DMS53 treated with DMSO at 0.1 percent for 48 hours (cell line): ENCODE results near the gene STYXL1.
A peak's percentile ranks its signal among the peaks of the same experiment; 100 is the strongest.
"Not testable (repeated sequence)": the region's sequence is repeated elsewhere in the genome, so short reads cannot be mapped to it uniquely, and the experiment has no call there.

ENCODE experiments used
- DNase-seq: peaks from one replicate; lab custom pipeline; 2025; ENCODE audit not compliant: unreplicated experiment; lab: John Stamatoyannopoulos, UW

STYXL1 gene

DNA sequence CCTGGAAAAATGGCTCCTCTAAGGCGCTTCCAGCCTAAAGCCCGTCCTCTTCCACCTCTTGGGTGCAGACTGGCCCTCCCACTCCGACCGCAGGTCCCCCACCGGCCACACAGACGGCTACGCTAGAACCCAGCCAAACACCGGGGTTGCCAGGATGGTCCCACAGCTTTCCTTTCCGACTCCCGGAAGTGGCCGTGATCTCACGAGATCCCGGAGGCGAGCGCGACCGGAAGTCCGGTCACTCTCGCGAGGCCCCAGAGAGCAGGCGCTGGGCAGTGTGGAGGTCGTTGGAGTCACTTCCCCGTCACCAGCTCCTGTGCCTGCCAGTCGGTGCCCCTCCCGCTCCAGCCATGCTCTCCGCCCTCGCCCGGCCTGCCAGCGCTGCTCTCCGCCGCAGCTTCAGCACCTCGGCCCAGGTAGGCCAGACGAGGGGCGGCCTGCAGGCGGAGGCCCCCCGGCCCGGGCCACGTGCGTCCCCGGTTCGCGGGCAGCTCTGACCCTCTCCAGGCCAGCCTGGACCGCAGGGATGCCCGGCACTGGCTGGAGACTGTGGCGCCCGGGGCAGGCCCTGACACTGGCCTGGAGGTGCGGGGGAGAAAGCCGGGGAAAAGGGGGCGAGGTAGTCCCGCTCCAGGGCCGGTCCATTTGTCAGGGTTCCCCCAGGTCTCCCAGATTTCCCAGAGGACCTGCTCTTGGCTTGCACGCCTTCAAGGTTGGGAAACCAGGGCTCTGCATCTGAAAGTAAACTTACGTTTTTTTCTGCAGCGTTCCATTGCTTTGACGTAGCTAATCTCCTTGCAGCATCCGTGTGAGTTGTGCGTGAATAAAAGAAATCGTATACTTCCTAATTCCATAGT lies at the start of gene STYXL1, which contains the start of gene MDH2:
STYXL1 (minus strand) TSS at position 190 of the 857 bp plus-strand sequence. CDS start 17,477 bp downstream, outside the sequence.
MDH2 (plus strand) TSS at position 296 of the 857 bp plus-strand sequence; CDS start at position 351, 55 bp downstream.
- peak; percentile 93 for DNase-seq

DNA sequence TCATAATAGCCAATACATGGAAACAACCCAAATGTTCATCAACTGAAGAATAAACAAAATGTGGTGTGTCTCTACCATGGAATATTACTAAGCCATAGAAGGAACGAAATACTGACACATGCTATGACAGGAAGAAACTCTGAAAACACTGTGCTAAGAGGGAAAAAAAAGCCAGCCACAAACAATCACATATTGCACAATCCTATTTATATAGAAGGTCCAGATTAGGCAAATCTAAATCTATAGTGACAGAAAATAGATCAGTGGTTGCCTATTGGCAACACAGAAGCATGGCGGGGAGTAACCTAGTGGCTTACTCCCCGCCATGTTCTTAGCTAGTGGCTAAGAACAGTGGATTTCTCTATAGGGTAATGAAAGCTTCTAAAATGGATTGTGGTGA lies 48.1 kb upstream of the STYXL1 start:
- DNase-seq: no peak

DNA sequence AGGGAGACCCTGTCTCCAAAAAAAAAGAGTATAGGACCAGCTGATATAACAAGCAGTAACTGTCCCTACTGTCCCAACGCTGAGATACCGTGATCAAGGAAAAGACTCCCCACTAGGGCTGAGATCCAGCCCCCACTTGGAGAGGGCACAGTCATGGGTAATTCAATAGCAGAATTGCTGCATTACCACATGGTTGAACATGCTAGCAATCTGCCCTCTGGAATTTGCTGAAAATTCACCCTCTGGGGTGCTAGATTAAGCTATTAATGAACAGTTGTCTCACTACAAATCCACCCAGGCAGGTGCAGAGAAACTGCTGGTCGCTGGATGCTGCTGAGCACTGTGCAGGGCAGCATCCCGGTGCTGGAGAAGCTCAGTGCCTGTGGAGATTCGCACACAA lies 46.5 kb upstream of the STYXL1 start:
- DNase-seq: not testable (repeated sequence)

DNA sequence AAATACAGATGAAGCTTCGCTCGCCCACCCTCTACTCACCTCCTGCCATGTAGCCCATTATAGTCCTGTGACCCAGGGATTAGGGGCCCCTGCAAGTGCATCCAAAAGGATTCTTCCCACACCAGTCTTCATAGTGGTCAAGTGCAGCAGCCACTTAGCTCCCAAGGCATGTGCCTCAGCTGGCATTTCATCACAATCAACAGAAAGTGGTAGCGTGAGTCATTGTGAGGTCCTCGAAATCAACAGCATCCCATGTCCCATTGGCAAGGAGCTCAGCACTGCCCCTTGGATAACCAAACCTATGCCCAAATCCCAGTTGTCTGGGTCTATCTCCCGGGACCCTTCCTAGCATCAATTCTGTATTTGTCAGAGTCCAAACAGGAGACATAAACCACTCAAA lies 45.7 kb upstream of the STYXL1 start:
- DNase-seq: not testable (repeated sequence)

- DNase-seq: no peak
Observed at GRCh38 chr7:76091506-76091905, 43.7 kb upstream of the STYXL1 start.

DNA sequence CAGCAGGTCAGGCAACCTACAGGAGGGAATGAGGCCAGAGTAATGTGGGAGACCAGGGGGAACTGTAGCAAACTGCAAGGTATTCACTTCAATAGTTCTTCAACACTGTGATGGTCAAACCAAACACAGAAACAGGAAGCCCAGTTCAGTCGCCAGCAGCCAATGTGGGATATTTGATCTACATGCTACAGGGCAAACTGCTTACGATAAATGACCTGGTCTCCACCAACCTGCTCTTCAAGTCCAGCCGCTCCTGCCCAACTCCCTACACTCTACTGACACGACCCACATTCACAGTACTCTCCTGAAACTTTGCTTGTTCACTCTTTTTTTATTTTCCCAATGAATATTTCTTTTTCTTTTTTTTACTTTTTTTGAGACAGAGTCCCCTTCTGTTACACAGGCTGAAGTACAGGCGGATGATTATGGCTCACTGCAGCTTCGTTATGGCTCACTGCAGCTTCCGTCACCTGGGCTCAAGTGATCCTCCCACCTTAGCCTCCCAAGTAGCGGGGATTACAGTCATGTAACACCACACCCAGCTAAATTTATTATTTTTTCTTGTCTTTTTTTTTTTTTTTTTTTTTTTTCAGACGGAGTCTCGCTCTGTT lies 42.2 kb upstream of the STYXL1 start:
- DNase-seq: no peak

- peak; percentile 43 for DNase-seq
Observed at GRCh38 chr7:76087362-76087791, 39.6 kb upstream of the STYXL1 start.

GRCh38 chr7:76086070-76086469 lies 38.3 kb upstream of the STYXL1 start:
- DNase-seq: no peak

GRCh38 chr7:76084115-76084514 lies 36.3 kb upstream of the STYXL1 start:
- DNase-seq: not testable (repeated sequence)

DNA sequence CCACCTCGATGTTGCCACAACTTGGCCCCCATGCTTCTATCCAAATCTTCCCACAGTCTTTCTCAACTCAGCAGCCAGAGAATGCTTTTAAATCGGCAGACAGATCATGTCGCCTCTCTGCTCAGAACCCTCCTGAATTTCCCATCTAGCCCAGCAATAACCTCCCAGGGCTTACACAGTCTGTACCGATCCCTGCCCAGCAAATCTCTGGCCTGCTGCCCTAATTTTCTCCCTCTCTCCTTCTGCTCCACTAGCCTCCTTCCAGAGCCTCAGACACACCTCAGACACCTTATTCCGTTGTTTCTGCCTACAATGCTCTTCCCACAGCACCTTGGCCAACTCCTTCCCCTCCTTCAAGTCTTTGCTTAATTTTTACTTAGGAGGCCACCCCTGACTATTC lies 32.4 kb upstream of the STYXL1 start:
- no peak for DNase-seq

DNA sequence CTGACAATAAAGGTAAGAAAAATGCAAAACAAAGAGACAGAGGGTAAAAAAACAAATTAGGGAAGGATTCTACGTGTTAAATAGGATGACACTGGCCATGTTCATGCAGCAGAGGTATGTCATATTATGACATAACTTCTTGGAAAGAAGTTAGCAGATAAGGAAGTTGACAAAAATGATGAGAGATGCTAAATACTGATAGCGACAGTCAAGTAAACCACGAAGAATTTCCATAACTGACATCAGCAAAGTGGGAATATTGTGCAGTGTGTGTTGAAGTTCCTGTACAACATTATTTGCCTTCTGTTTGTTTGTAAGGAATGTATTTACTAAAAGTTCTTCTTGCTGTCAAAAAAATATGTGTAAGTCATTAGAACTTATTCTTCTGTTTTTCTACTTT lies 29.6 kb upstream of the STYXL1 start:
- DNase-seq: no peak

DNA sequence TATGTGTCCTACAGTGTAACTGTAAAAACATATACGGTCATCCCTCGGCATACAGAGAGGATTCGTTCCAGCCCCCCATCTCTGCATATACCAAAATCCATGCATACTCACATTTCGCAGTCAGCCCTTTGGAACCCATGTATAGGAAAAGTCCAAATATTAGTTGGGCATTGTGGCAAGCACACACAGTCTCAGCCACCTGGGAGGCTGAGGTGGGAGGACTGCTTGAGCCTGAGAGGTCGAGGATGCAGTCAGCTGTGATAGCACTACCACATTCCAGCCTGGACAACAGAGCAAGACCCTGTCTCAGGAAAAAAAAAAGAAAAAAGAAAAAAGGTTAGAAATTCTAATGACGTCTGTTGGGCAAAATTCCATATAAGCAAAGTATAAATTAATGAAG lies 29.2 kb upstream of the STYXL1 start:
- DNase-seq: no peak

DNA sequence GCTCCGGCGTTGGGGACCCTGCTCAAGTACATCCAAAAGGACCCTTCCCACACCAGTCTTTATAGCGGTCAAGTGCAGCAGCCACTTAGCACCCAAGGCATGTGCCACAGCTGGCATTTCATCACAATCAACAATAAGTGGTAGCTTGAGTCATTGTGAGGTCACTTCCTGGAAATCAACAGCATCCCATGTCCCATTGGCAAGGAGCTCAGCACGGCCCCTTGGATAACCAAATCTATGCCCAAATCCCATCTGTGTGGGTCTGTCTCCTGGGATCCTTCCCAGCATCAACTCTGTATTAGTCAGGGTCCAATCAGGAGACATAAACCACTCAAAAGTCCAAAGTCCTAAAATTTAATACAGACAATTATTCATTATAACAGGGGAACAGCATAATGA lies 27.2 kb upstream of the STYXL1 start:
- DNase-seq: no peak

GRCh38 chr7:76074306-76074971 lies 26.6 kb upstream of the STYXL1 start:
- DNase-seq: no peak

DNA sequence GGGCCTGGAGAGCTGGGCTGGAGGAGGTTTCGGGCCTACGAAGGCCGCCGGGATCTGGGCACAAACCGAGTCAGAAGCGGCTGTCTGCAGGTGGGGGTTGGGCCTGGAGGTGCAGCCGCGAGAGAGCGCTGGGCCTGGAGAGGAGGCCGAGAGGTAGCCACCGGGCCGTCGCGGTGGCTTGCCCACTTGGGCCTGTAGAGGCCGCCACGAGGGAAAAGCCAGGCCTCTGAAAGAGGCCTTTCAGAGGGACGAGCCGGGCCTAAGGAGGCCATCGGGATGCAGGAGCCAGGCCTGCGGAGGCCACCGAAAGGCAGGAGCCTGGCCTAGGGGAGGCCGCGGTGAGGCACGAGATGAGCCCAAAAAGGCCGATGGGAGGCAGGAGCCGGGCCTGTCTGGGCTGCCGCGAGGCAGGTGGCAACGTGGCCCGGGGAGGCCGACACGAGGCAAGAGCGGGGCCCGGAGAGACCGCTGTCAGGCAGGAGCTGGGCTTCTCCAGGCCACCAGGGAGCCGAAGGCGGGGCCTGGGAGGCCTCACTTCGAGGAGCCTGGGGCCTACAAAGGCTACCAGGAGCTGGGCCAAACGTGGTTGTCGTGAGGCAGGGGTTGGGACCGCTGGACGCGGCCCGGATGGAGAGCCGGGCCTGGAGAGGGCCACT lies 25.7 kb upstream of the STYXL1 start:
- DNase-seq: no peak

- no peak for DNase-seq
Observed at GRCh38 chr7:76072243-76073148, 24.7 kb upstream of the STYXL1 start.

DNA sequence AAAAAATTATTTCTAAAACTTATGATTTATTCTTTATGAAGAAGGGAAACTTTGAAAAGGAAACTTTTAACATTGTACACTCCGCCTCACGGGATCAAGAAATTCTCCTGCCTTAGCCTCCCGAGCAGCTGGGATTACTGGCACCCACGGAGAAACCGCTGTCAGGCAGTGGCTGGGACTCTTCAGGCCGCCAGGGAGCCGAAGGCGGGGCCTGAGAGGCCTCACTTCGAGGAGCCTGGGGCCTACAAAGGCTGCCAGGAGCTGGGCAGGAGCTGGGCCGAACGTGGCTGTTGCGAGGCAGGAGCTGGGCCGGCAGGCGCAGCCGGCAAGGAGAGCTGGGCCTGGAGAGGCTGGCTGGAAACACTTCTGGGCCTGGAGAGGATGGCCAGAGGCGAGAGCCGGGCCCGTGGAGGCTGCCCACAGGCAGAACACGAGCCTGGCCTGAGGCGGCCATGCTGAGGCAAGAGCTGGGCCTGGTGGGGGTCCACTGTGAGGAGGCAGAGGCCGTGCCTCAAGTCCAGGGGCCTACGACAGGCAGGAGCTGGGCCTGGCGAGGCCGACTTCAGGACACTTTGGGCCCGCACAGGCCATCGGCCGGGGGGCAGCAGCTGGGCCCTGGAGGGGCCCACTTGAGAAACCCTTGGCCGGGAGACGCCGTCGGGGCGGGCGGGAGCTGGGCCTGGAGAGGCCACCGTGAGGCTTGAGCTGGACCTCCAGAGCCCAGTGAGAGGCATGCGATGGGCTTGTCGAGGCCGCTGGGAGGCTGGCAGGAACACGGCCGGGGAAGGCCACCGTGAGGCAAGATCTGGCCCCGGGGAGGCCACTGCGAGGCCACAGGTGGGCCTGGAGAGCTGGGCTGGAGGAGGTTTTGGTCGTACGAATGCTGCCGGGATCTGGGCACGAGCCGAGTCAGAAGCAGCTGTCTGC lies 23.8 kb upstream of the STYXL1 start:
- DNase-seq: no peak

DNA sequence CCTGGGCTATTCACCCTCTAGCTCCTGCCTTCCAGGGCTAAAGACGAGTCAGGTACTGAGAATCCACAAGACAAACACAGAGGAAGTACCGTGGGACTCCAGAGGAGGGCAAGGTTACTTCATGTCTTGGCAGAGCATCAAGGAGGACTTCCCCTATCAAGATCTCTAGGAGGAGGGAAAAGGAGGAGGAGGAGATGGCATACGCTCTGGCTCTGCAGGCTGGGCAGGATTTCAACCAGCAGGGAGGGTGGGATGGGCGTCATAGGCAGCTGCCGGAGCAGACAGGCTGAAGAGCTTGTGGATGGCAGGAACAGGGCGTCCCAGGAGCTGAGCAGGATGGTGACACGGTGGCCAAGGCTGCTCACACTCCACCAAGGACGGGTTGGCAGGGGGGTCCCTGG lies 21.4 kb upstream of the STYXL1 start:
- DNase-seq: no peak
